Endothelial cell of umbilical vein (primary cell): ENCODE results near the gene IPP. TPM values are rescaled to one million over a fixed set of nuclear protein-coding genes. Genes with fewer than 3 reads are reported as not detected.

Source experiments
- BruUV-seq: library from RNA; stranded (reverse); fragments of 400-500 nt; replicated peaks from 2 replicates; lab custom pipeline; 2021; lab: Mats Ljungman, UMichigan
- CTCF ChIA-PET: fragments of 300-600, 350-600 bp; sonication (Branson Sonifier 250); formaldehyde crosslinking; loops from one replicate; lab custom pipeline; 2021; ENCODE audit warnings: antibody characterized with exemption, inconsistent platforms; lab: Charles Lee
- POLR2A ChIA-PET: fragments of 300-600, 350-600 bp; sonication (Branson Sonifier 250); formaldehyde crosslinking; loops from one replicate; lab custom pipeline; 2021; ENCODE audit warnings: antibody characterized with exemption, inconsistent platforms; lab: Charles Lee
- DNase-seq: peaks from one replicate; pipeline ENCODE4 v3.0.0-alpha.2; 2011; ENCODE audit warnings: low read depth, low spot score
- FAIRE-seq: peaks from 2 replicates; lab custom pipeline; 2011; peaks lifted over from hg19 to GRCh38; lab: Jason Lieb, UNC
- H2AFZ ChIP-seq: 2 replicates; pipeline ENCODE4 v1.6.0; 2012; ENCODE audit warnings: low read depth, low read length, control low read depth, inconsistent platforms
- H3K27ac ChIP-seq: 2 replicates; pipeline ENCODE4 v1.5.1; 2011; ENCODE audit warnings: low read depth, mild to moderate bottlenecking, control low read depth, low read length, moderate library complexity; ENCODE audit not compliant: insufficient read depth
- H3K27me3 ChIP-seq, 2 experiments: 2 replicates each; pipeline versions ENCODE4 v1.6.0 to v1.6.1; 2011; ENCODE audit warnings: low read length in 2 of 2, mixed read lengths in 1 of 2; ENCODE audit not compliant: control insufficient read depth in 2 of 2, insufficient read depth in 2 of 2
- H3K36me3 ChIP-seq, 2 experiments: 2 replicates in 1 of 2; 3 replicates in 1 of 2; pipeline ENCODE4 v1.5.1; 2011; ENCODE audit warnings: low read length in 2 of 2, mild to moderate bottlenecking in 1 of 2, moderate library complexity in 1 of 2; ENCODE audit not compliant: control insufficient read depth in 2 of 2, insufficient read depth in 2 of 2; ENCODE audit errors: extremely low read depth in 1 of 2
- H3K4me1 ChIP-seq: 3 replicates; pipeline ENCODE4 v1.5.1; 2011; ENCODE audit warnings: mild to moderate bottlenecking, low read length; ENCODE audit not compliant: control insufficient read depth, insufficient read depth; ENCODE audit errors: extremely low read depth
- H3K4me2 ChIP-seq: 2 replicates; pipeline ENCODE4 v1.6.1; 2011; ENCODE audit warnings: low read length, control low read depth, mixed read lengths; ENCODE audit not compliant: insufficient read depth
- H3K4me3 ChIP-seq, 3 experiments: fragments of 200-600 bp in 1 of 3; sonication (generic), shearing (Covaris generic) in 1 of 3; replicated peaks in 1 of 3; 2 replicates each; pipeline ENCODE4 v1.5.1; 2011 to 2016; ENCODE audit warnings: control low read depth in 3 of 3, low read length in 3 of 3, mild to moderate bottlenecking in 2 of 3, inconsistent platforms in 1 of 3, low read depth in 1 of 3, moderate library complexity in 1 of 3; ENCODE audit not compliant: insufficient read depth in 1 of 3
- H3K79me2 ChIP-seq: 2 replicates; pipeline ENCODE4 v1.6.0; 2012; ENCODE audit warnings: low read length, inconsistent platforms; ENCODE audit not compliant: control insufficient read depth, insufficient read depth
- H3K9ac ChIP-seq: replicated peaks from 2 replicates; pipeline ENCODE3; 2011; ENCODE audit warnings: low read length, control low read depth; ENCODE audit not compliant: insufficient read depth; ENCODE audit errors: extremely low read depth
- H3K9me1 ChIP-seq: replicated peaks from 3 replicates; pipeline ENCODE4 v1.6.0; 2011; ENCODE audit warnings: mild to moderate bottlenecking, low read length; ENCODE audit not compliant: control insufficient read depth, insufficient read depth; ENCODE audit errors: extremely low read depth
- H3K9me3 ChIP-seq: replicated peaks from 2 replicates; pipeline ENCODE4 v1.5.1; 2012; ENCODE audit warnings: low read length, inconsistent platforms; ENCODE audit not compliant: control insufficient read depth, insufficient read depth
- H4K20me1 ChIP-seq: replicated peaks from 2 replicates; pipeline ENCODE3; 2011; ENCODE audit warnings: mild to moderate bottlenecking, low read length; ENCODE audit not compliant: control insufficient read depth, insufficient read depth; ENCODE audit errors: extremely low read depth
- EZH2 ChIP-seq: IDR thresholded peaks from 2 replicates; pipeline ENCODE4 v1.6.1; 2012; ENCODE audit warnings: borderline replicate concordance, low read depth, mild to moderate bottlenecking, moderate library complexity, low read length, inconsistent platforms; ENCODE audit not compliant: severe bottlenecking
- FOS ChIP-seq: IDR thresholded peaks from 2 replicates; pipeline ENCODE4 v1.6.1; 2011; ENCODE audit warnings: mild to moderate bottlenecking, low read length, moderate library complexity, borderline replicate concordance; ENCODE audit not compliant: insufficient read depth
- GATA2 ChIP-seq: IDR thresholded peaks from 2 replicates; pipeline ENCODE4 v1.7.0; 2011; ENCODE audit warnings: low read depth, mild to moderate bottlenecking, moderate library complexity, mixed read lengths, low read length; ENCODE audit not compliant: insufficient read length, insufficient read depth
- JUN ChIP-seq: IDR thresholded peaks from 2 replicates; pipeline ENCODE4 v1.6.1; 2011; ENCODE audit warnings: borderline replicate concordance, low read depth; ENCODE audit not compliant: insufficient read length, insufficient read depth
- MYC ChIP-seq: IDR thresholded peaks from one replicate; pipeline ENCODE4 v1.6.1; 2011; ENCODE audit warnings: mild to moderate bottlenecking, low read depth, low read length
- POLR2A ChIP-seq: IDR thresholded peaks from 2 replicates; pipeline ENCODE4 v1.6.1; 2012; ENCODE audit warnings: low read depth, mild to moderate bottlenecking, control low read depth, low read length
- POLR2AphosphoS5 ChIP-seq: IDR thresholded peaks from 2 replicates; pipeline ENCODE4 v1.6.1; 2012; ENCODE audit warnings: low read depth, mild to moderate bottlenecking, control low read depth, low read length, moderate library complexity; ENCODE audit not compliant: insufficient read depth
- dilution Hi-C: fragments of 300-500 bp; cut with MboI; formaldehyde crosslinking; loops from one replicate; pipeline ENCODE4 v1.15.0; 2019; ENCODE audit warnings: low sequenced_read_pairs; ENCODE audit not compliant: extremely low pct_ligation_motif_present
- intact Hi-C: fragments of 100-400 bp; cut with micrococcal nuclease; formaldehyde crosslinking; loops from one replicate; pipeline ENCODE4 v1.10.0; 2022
- polyA plus RNA-seq, 4 experiments: library from polyadenylated mRNA; depleted of rRNA in 3 of 4; stranded (reverse) in 3 of 4; unstranded in 1 of 4; fragments of >200 nt; gene quantifications; 2 replicates each; pipeline versions ENCODE4 v1.2.1 to v1.2.3, GENCODE V29; 2011 to 2012; ENCODE audit warnings: missing spikeins in 1 of 4
- total RNA-seq: library from RNA; stranded (reverse); gene quantifications from 2 replicates; pipeline ENCODE4 v1.2.3, GENCODE V29; 2021
- TF ChIP-seq, protein P1 (sequence below): IDR thresholded peaks from 2 replicates; pipeline ENCODE4 v1.6.1; 2011; ENCODE audit not compliant: insufficient read depth, insufficient read length
- TF ChIP-seq, protein P2 (sequence below), 2 donors: IDR thresholded peaks; 1 replicate in 1 of 2; 2 replicates in 1 of 2; pipeline ENCODE4 v1.5.1; 2011; ENCODE audit warnings: low read length in 2 of 2, mild to moderate bottlenecking in 2 of 2, moderate library complexity in 2 of 2, control low read depth in 1 of 2, inconsistent platforms in 1 of 2, low read depth in 1 of 2; ENCODE audit not compliant: insufficient read depth in 1 of 2; ENCODE audit errors: extremely low read depth in 1 of 2

The IPP gene
- total and polyA plus RNA-seq, 2 donors (not counting 3 experiments of a cell fraction or from before 2014, with no cell fraction given): 2.1 to 6.3 TPM

DNA sequence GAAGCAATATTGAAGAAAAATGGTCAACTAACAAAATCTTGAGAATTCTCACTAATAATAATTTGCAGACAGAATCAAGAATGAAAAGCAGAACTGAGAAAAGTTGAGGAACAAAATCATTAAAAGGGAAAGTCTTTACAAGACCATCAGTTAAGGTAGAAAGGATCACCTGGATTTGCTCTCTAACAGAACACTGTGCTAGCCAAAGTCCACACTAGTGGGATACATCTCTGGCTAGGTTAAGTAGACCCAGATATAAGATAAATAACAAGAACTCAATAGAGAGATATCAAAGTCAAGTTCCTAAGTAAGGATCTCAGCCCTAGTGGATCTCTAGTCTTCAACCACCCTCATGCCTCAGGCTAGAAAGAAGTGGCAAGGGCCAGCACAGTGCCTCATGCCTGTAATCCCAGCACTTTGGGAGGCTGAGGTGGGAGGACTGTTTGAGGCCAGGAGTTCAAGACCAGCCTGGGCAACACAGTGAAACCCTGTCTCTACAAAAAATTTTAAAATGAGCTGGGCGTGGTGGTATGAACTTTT lies 19.6 kb downstream of the IPP start:
- no peaks in the 10 kb centered on the region for H3K9me3 ChIP-seq
- H3K4me1 ChIP-seq: no peaks in the 10 kb centered on the region
- no peaks in the 10 kb centered on the region for H3K36me3 ChIP-seq
- CTCF ChIA-PET: no interaction called here
- BruUV-seq: no TSS peak
- no peak overlapping the region for H3K4me3 ChIP-seq
- POLR2A ChIA-PET: no interaction called here
- intact Hi-C loops: no loop called here
- H3K9ac ChIP-seq: no peak overlapping the region
- no peaks in the 10 kb centered on the region for H3K79me2 ChIP-seq
- no peaks in the 10 kb centered on the region for H4K20me1 ChIP-seq
- H2AFZ ChIP-seq: no peak overlapping the region
- DNase-seq: no peak
- no peak overlapping the region for H3K27ac ChIP-seq
- TF ChIP-seq FOS: no peak
- TF ChIP-seq, protein P1, sequence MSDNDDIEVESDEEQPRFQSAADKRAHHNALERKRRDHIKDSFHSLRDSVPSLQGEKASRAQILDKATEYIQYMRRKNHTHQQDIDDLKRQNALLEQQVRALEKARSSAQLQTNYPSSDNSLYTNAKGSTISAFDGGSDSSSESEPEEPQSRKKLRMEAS: no peak
- TF ChIP-seq EZH2: no peak
- no peak for TF ChIP-seq POLR2A
- TF ChIP-seq POLR2AphosphoS5: no peak
- no peak for TF ChIP-seq JUN
- no peak for TF ChIP-seq MYC
- TF ChIP-seq, protein P2, sequence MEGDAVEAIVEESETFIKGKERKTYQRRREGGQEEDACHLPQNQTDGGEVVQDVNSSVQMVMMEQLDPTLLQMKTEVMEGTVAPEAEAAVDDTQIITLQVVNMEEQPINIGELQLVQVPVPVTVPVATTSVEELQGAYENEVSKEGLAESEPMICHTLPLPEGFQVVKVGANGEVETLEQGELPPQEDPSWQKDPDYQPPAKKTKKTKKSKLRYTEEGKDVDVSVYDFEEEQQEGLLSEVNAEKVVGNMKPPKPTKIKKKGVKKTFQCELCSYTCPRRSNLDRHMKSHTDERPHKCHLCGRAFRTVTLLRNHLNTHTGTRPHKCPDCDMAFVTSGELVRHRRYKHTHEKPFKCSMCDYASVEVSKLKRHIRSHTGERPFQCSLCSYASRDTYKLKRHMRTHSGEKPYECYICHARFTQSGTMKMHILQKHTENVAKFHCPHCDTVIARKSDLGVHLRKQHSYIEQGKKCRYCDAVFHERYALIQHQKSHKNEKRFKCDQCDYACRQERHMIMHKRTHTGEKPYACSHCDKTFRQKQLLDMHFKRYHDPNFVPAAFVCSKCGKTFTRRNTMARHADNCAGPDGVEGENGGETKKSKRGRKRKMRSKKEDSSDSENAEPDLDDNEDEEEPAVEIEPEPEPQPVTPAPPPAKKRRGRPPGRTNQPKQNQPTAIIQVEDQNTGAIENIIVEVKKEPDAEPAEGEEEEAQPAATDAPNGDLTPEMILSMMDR (IDR thresholded peaks at IDR 0.05; ENCODE audit: extremely low read depth in 1 of 2, insufficient read depth in 1 of 2, low read depth in 1 of 2, low read length in 2 of 2): no peak
- no peak for TF ChIP-seq GATA2
- no peak for FAIRE-seq
- dilution Hi-C loops: no loop called here
- no peak overlapping the region for H3K4me2 ChIP-seq
- H3K27me3 ChIP-seq: no peaks in the 10 kb centered on the region
- H3K9me1 ChIP-seq: no peaks in the 10 kb centered on the region
